SKM-1 treated with dmso at 0.1 percent for 144 hours (cell line): ENCODE results near the gene INO80E.
"Not testable (repeated sequence)": the region's sequence is repeated elsewhere in the genome, so short reads cannot be mapped to it uniquely, and the experiment has no call there.

ENCODE experiments used
- DNase-seq: peaks from one replicate; lab custom pipeline; 2025; ENCODE audit not compliant: unreplicated experiment; lab: John Stamatoyannopoulos, UW

INO80E gene

DNA sequence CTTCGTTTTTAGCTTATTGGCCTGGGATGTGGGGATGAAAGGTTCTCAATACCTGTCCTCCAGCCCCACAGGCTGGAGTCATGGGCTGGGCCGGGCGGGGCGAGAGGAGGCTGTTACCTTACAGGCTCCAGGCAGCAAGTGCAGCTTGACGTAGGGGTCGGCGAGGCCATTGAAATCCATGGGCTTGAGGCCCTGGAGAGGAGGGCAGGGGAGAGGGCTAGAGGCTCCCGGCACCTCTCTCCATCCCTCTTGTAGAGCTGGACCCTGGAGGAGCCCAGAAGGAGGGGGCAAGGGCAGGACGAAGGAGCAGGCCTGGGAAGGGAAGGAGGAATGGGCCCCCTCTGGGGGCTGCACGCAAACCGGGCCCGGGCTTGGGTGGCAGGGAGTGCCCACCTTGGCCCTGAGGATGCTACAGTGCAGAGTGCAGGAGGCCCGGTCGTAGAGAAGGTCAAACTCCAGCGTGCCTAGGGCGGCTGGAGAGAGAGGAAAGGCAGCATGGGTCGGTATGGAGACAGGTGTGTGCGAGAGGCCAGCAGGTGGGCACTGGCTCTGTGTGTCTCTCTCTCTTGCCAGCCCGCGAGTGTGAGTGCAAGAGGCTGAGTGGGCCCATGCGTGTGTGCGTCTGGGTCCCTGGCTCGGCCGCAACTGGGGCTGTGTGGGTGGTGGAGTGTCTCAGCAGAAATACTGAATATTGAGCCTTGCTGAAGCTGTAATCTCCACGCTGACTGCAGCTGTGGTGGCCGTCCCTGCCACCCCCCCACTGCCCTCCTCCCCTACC, 13.2 kb downstream of the INO80E start:
- no peak for DNase-seq

DNA sequence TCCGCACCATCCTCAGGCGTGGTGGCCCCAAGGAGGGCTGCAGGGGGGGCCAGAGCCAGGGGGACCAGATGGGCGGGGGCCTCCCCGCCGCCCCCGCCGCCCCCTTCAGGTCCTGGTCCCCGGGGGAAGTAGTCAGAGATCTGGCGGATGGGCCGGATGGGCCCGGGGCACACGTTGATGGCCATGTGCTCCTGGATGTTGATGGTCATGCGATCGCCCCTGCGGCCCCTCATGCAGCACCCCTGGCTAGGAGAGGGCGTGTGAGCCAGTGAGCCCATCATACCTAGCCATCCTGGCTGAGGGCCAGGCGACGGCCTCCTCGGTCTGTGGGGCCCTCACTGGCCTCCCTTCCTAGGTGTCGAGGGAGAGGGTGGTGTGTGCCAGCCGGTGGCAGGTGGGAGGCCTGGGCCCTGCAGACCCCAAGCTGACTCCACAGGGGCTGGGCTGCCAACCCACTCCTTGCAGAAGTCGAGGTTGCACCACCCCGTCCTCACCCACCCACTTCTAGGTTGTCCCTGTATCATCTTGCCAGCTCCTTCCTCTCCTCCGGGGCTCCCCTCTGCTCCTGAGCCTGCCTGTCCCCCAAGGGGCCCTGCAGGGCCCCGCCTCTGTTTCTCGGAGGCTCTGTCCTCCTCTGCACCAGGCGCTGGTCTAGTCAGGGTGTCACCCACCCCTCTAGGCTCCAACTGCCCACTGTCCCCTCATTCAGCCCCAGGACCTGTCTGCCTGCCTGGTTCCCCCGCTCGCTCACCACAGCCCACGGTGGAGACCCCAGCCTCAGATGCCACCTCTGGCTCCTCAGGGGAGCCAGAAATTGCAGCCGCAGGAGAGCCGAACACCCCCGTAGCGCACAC, 14.2 kb downstream of the INO80E start:
- DNase-seq: no peak

DNA sequence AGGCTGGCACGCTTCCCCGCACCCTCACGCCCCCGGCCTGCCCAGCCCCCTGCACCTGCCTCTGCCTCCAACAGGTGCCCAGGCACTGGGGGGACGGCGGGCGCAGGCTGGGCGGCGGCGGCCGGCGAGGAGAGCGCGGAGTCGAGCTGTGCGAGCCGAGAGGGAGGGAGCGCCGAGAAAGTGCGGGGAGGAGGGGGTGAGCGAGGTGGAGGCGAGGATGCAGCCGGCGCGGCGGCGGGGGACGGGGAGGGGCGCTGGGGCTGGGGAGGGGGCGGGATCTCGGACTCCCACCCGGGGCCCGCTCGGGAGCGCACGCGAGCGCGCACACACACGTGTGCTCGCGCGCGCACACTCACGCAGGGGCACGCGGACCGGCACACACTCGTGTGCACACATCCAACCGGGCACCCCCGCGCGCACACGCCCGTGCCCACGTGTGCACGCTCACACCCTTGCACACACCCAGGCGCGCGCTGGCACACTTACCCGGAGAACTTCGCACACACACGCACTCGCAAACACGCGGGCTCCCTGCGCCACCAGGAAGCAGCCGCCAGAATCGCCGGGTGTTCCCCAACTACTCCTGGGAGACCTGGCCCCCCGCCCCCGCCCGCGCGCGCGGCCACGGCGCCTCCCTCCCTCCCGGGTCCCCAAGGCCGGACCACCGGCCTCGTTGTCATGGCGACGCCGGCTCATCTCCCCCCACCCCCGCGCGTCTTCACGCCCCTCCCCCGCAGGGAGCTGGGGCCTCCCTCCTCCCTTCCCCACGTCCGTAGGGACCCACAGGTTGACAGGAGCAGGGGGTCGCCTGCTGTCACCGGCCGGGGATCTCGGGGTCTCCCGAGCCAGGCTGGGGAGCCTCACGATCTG, 15.0 kb downstream of the INO80E start, which contains the start of gene DOC2A:
Gene DOC2A, minus strand, starts transcription at position 184 of the 870 bp plus-strand sequence. CDS start 805 bp downstream, outside the sequence.
- no peak for DNase-seq

DNA sequence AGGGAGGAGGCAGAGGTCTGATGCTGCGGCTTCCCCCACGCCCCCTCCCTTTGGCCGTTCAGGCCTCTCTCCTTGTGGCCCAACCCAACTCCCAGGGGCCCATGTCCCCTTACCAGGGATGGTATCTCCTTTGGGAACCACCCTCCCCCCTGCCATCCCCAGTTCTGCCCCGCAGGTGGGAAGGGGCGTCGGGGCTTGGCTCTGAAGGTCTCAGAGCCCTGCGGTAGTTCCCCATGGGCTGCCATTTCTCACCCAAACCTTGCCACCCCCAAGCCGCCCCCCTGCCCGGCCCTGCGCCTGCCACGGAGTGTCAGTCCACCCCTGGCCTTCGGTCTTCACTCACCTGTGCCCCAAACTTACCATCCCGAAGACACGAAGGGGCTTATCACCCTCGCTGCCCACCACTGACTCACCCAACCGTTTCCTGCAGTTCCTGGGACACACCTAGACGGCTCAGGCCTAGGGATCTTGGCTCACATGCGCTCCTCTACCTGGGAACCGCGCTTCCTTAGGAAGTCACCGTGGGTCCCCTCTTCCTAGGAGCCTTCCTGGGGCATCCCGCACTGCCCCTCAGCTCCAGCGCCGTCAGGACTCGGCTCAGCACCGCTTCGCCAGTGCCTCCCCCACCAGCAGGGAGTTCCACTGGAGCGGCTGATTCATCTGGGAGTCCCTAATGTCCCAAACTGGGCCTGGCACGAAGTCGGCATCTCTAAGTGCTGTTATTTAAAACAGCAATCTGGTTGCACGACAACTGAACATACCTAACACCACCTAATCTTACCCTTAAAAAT, 15.9 kb downstream of the INO80E start:
- no peak for DNase-seq

DNA sequence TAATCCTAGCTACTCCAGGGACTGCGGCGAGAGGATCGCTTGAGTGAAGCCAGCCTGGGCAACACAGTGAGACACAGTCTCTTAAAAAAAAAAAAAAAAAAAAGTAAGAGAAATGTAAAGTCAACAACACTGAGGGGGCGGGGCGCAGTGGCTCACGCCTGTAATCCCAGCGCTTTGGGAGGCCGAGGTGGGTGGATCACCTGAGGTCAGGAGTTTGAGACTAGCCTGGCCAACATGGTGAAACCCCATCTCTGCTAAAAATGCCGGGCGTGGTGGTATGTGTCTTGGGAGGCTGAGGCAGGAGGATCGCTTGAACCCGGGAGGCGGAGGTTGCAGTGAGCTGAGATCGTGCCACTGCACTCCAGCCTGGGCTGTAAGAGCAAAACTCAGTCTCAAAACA, 16.6 kb downstream of the INO80E start:
- DNase-seq: not testable (repeated sequence)

DNA sequence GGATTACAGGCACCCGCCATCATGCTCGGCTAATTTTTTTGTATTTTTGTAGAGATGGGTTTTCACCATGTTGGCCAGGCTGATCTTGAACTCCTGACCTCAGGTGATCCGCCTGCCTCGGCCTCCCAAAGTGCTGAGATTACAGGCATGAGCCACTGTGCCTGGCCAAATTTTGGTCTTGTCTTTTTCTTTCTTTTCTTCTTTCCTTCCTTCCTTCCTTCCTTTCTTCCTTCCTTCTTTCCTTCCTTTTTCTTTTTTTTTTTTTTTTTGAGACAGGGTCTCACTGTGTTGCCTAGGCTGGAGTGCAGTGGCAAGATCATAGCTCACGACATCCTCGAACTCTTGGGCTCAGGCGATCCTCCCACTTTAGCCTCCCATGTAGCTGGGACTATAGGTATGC, 19.4 kb downstream of the INO80E start:
- DNase-seq: not testable (repeated sequence)

DNA sequence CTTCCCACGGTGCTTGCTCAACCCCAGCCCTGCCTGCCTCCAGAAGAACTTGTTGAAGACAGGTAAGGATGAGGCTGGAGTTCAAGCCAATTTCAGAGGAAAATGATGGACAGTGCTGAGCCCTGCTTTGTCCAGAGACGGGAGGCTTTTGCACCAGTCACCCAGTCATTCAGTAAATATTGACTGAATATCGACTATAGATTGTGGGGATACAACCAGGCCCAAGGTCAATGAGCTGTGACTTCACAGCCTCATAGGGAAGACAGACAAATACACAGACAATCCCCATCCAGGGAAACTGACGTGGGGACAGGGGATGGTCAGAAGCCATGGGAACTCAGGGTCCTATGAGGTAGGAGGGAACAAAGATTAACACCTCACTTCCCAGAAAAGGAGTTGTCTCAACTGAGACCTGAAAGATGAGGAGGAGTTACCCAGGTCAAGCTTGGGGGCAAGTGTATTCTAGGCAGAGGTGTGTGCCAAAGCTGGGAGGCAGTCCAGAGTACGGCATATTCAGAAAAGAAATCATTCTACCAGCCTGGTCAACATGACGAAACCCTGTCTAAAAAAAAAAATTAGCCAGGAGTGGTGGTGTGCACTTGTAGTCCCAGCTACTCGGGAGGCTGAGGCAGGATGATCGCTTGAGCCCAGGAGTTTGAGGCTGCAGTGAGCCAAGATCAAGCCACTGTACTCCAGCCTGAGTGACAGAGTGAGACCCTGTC, 20.7 kb downstream of the INO80E start:
- no peak for DNase-seq

DNA sequence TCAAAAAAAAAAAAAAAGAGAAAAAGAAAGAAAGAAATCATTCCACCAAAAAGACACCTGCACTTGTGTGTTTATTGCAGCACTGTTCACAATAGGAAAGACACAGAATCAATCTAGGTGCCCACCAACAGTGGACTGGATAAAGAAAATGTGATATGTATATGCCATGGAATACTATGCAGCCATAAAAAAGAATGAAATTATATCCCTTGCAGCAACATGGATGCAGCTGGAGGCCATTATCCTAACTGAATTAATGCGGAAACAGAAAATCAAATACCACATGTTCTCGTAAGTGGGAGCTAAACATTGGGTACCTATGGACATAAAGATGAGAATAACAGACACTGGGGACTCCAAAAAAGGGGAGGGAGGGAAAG, 21.2 kb downstream of the INO80E start:
- no peak for DNase-seq

DNA sequence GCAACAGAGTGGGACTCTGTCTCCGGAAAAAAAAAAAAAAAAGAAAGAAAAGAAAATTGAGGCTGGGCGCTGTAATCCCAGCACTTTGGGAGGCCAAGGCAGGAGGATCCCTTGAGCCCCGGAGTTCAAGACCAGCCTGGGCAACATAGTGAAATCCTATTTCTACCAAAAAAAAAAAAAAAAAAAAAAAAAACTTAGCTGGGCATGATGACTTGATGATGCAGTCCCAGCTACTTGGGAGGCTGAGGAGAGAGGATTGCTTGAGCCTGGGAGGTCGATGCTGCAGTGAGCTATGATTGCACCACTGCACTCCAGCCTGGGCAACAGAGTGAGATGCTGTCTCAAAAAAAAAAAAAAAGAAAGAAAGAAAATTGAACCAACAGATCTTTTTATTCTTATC, 21.9 kb downstream of the INO80E start:
- DNase-seq: not testable (repeated sequence)

DNA sequence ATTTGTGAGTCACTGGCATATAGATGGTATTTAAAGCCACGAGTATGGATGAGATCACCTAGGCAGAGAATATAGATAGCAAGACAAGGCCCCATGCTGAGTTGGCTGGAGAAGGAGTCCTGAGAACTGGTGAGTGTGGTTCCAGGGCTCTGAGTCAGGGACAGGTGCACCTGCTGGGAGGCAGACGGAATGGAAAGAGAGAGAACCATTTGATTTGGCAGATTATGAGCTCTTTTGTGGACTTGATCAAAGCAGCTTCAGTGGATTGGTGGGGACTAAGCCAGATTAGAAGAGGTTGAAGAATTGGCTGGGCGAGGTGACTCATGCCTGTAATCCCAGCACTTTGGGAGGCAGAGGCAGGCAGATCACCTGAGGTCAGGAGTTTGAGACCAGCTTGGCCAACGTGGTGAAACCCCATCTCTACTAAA, 22.7 kb downstream of the INO80E start:
- DNase-seq: no peak

DNA sequence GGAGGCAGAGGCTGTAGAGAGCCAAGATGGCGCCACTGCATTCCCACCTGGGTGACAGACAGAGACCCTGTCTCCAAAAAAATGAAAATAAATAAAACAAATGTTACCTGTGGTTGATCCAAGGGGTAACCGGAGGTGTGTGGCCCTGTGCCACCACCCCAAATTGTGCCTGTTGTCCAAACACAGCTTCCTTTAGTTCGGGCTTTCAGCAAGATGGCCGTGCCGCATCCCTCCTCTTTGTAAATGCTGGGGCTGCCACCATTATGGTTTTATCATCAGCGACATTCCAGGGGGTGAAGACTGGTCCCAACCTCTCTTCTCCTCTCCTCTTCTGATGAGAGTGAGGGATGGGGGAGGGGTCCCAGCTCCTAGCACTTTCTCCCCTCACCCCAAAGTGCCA, 26.8 kb downstream of the INO80E start, which contains the start of gene C16orf92:
Gene C16orf92, plus strand, starts transcription at position 312 of the 400 bp plus-strand sequence. CDS start 143 bp downstream, outside the sequence.
- DNase-seq: no peak

DNA sequence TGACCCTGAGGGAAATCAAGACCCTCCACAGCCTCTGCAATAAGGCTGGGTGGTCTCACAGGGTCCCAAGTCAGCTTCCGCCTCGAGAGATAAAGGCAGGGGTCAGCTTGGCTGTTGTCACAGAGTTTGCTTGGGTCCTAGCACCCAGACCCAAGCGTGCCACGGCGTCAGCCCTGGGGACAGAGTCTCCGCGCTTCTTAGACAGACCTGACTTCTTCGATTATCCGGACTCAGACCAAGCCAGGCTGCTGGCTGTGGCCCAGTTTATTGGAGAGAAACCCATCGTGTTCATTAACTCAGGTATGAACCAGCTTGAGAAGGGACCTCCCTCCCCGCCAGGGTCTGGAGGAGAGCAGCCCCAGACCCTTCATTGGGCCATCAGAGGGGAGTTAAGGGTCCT, 27.5 kb downstream of the INO80E start:
- no peak for DNase-seq

DNA sequence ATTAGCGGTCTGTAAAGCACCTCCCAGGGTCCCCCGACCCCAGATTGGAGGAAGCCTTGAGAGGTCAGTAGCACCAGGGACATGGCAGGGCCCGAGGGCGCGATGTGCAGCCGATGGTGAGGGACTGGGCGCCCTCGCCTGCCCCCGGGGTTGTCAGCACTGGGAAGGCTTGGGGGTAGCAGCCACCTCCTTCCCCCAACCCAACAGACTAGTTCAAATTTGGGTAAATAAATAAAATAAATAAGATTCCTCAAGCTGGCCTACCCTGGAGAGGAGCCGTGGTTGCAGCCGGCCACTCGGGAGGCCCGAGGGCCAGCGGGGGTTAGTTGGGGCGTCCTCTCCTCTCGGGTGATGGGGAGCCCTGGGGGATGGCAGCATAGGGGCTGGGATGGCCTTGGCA, 28.4 kb downstream of the INO80E start:
- DNase-seq: no peak

DNA sequence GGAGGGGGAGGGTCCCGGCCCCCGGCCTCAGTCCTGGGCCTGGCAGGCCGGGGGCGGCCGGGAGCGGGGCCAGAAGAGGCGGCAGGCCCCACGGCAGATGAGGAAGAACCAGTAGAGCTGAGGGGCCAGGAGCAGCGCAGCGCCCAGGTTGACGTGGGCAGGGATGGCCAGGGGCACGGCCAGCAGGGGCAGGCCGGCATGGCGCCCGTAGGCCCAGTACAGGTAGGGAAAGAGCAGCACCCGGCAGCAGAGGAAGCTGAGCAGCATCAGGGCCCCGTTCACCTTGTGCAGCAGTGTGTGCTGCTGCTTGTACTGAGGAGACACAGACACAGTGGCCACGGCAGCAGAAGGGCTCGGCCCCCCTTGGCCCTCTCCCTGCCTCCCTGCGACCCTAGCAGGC, 29.1 kb downstream of the INO80E start:
- DNase-seq: no peak

DNA sequence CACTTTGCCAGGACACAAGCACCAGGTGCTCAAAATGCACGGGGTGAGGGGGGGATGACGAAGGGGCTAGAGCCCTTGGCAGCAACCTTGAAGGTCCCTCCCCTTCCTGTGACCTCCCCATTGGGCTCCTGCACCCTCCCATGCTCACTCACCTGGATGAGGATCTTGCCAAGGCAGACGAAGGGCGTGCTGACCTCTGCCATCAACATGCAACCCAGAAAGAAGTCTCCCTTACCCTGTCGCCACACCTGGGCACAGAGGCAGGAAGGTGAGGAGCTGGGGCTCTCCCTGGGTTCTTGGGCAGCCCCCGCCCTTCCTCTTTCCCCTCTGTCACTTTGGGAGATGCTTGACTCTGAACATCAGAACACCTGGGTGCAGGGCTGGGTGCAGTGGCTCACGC, 29.5 kb downstream of the INO80E start:
- DNase-seq: no peak

DNA sequence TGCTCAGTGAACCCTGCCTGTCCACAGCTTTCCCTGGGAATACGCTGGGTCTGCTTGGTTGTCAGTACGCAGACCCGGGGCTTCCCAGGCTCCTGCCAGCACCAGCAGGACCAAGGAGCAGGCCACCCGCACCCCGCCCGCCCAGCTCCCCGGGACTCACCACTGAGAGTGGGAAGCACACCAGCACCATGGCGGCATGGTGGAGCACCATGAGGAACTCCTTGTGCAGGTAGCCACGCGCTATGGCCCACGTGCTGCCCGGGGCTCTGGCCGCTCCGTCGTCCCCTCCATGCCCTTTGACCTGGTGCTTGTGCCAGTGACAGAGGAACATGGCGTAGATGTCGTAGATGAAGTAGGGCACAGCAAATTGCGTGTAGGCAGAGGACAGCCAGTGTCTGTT, 30.4 kb downstream of the INO80E start:
- no peak for DNase-seq

DNA sequence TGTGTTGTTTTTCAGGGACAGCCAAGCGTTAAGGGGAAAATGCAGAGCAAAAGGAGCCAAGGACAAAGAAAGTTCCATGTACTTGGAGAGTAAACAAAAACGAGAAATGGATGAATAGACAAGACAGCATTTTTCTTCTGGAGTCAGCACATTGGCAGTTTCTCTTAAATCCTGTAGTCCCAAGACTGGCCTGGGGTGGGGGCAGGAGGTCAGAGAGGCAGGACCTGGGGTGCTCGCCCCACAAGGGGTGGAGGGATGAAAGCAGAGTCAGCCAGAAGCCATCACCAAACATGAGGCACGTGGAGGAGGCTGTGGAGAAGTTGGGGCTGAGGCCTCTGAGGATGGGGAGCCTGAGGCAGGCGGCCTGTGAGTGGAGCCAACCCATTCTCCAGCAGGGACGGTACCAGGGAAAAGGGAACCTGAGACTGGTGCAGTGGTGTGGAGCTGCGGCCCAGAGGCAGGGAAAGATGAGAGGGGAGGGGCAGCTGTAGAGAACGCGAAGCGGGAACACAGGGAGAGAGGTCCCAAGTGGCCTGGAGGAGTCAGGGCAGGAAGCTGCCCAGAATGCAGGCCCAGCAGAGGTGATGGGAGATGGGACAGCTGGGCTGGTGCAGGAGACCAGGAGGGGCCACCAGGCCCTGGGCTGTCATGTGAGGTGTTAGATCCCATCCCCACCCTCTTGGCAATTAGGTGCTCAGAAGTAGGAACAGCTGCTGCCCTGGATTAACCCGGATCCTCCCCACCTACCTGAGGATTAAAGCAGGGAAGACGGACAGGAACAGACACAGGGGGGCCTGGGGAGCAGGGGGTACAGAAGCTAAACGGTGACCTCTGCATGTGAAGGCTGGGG, 31.8 kb downstream of the INO80E start:
- DNase-seq: no peak

DNA sequence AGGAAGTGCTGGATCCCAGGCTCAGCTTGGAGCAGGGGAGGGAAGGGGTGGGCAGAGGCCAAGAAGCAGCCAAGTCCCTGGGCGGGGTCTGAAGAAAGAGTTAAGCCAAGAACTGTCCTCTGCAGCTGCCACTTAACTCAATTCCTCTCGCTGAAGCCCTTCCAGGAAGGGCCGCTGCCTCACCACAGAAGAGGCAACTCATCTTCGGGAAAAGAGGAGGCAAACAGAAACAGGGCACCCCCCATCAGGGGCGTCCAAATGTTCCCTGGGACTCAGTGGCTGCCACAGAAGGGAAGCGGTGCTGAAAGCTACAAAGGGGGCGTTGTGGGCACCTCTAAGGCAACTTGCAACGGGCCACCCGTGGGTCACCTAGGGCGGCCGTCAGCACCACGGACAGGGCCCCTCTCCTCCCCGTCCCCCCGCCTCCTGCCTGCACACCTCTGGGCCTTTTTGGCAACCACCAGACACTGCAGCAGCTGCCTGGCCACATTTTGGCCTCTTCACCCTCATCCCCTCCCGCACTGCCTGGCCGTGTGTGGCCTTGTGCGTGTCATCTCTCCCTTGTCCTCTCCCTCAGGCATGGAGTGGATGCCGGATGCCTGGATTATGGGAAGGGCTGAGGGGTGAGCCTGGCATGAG, 32.5 kb downstream of the INO80E start:
- no peak for DNase-seq
